ENCODE measurements around the gene FAM98B.

The FAM98B gene

DNA sequence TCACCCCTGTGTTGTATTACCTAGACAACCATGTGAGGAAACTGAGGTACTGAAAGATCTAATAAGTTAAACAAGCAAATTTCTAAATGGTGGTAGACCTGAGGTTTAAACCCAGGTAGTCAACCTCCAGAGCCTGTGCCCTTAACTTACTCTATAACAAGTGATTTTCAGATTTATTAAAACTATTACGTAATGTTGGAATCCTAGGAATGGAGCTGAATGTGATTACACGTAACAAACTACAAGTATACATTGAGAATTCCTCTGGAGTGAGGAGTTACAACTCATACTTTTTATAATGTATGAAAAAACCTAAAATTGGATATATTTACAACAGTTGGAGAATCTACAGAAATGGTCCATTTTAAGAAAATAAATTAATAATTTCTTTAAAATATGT is 18.0 kb downstream of the FAM98B start:
- Histone ChIP-seq H3K4me2 (no peak overlapping the region), H3K27me3 (ENCODE audit: insufficient read depth, low read depth) (no peaks in the 10 kb centered on the region), H3K36me3 (ENCODE audit: insufficient read depth) (no peaks in the 10 kb centered on the region), H3K79me2 (ENCODE audit: insufficient read depth, low read depth) (no peaks in the 10 kb centered on the region), H3K4me3 (IDR thresholded peaks at IDR 0.05; ENCODE audit: insufficient read depth, low read depth, low read length) (no peak overlapping the region), H2AFZ (ENCODE audit: low read depth) (no peak overlapping the region), H3K9ac (no peak overlapping the region), H3K27ac (no peak overlapping the region), H4K20me1 (ENCODE audit: insufficient read depth) (no peaks in the 10 kb centered on the region), H3K4me1 (ENCODE audit: low read depth, poor library complexity, severe bottlenecking) (no peaks in the 10 kb centered on the region)
- TF ChIP-seq, protein P1, sequence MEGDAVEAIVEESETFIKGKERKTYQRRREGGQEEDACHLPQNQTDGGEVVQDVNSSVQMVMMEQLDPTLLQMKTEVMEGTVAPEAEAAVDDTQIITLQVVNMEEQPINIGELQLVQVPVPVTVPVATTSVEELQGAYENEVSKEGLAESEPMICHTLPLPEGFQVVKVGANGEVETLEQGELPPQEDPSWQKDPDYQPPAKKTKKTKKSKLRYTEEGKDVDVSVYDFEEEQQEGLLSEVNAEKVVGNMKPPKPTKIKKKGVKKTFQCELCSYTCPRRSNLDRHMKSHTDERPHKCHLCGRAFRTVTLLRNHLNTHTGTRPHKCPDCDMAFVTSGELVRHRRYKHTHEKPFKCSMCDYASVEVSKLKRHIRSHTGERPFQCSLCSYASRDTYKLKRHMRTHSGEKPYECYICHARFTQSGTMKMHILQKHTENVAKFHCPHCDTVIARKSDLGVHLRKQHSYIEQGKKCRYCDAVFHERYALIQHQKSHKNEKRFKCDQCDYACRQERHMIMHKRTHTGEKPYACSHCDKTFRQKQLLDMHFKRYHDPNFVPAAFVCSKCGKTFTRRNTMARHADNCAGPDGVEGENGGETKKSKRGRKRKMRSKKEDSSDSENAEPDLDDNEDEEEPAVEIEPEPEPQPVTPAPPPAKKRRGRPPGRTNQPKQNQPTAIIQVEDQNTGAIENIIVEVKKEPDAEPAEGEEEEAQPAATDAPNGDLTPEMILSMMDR (conservative IDR thresholded peaks at IDR 0.05; ENCODE audit: low read depth, low read length): no peak

DNA sequence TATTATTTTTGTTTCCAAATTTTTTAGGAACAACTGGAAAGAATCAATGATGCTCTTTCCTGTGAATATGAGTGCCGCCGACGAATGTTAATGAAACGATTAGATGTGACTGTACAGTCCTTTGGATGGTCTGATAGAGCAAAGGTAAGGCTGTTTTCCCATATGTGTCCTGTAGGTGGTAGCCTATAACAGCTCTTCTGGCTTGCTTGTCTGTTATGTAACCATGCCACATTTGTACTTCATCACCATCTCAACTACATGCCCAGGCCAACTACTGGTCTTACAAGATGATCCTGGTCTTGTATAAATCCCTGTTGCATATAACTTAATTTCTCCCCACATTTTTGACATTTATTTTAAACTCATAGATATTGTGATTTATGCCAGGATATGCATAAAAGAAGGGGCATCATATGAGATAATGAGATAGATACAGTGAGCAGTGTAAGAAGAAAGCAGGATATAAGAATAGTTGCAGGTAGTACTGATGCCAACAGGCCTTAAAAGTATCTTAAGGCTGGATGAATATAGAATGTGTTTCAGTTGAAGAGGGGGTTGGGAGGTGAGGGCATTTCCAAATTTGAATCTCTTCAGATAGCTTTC is 20.3 kb downstream of the FAM98B start:
- no peak overlapping the region for H3K9ac ChIP-seq

DNA sequence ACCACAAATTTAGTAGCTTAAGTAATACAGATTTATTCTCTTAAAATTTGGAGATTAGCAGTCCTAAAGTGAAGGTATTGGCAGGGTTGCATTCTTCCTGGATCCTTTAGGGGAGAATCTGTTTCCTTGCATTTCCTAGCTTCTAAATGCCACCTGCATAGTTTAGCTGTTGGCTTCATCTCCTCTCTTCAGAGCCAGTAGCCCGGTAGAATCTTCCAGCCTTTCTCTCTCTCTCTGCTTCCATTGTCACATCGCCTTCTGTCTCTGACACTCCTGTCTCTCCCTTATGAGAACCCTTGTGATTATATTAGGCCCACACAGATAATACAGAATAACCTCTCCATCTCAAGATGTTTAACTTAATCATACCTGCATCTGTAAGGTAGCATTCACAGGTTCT is 21.4 kb downstream of the FAM98B start:
- H3K4me3 ChIP-seq (IDR thresholded peaks at IDR 0.05; ENCODE audit: insufficient read depth, low read depth, low read length): no peak overlapping the region
- H2AFZ ChIP-seq (ENCODE audit: low read depth): no peak overlapping the region
- TF ChIP-seq, protein P1 (conservative IDR thresholded peaks at IDR 0.05; ENCODE audit: low read depth, low read length): no peak
- H3K36me3 ChIP-seq (ENCODE audit: insufficient read depth): no peaks in the 10 kb centered on the region
- no peaks in the 10 kb centered on the region for H3K27me3 ChIP-seq (ENCODE audit: insufficient read depth, low read depth)
- no peak overlapping the region for H3K27ac ChIP-seq
- no peak overlapping the region for H3K9ac ChIP-seq
- no peaks in the 10 kb centered on the region for H3K79me2 ChIP-seq (ENCODE audit: insufficient read depth, low read depth)
- H4K20me1 ChIP-seq (ENCODE audit: insufficient read depth): no peaks in the 10 kb centered on the region
- H3K4me1 ChIP-seq (ENCODE audit: low read depth, poor library complexity, severe bottlenecking): no peaks in the 10 kb centered on the region
- no peak overlapping the region for H3K4me2 ChIP-seq

More for the DNA sequence above, 20.3 kb downstream of the FAM98B start:
- Histone ChIP-seq H3K27me3 (ENCODE audit: insufficient read depth, low read depth) (no peaks in the 10 kb centered on the region), H3K4me3 (IDR thresholded peaks at IDR 0.05; ENCODE audit: insufficient read depth, low read depth, low read length) (no peak overlapping the region), H2AFZ (ENCODE audit: low read depth) (no peak overlapping the region), H3K4me1 (ENCODE audit: low read depth, poor library complexity, severe bottlenecking) (no peaks in the 10 kb centered on the region), H3K27ac (no peak overlapping the region), H4K20me1 (ENCODE audit: insufficient read depth) (no peaks in the 10 kb centered on the region), H3K36me3 (ENCODE audit: insufficient read depth) (no peaks in the 10 kb centered on the region), H3K79me2 (ENCODE audit: insufficient read depth, low read depth) (no peaks in the 10 kb centered on the region), H3K4me2 (no peak overlapping the region)
- TF ChIP-seq, protein P1 (conservative IDR thresholded peaks at IDR 0.05; ENCODE audit: low read depth, low read length): peak; percentile 79

DNA sequence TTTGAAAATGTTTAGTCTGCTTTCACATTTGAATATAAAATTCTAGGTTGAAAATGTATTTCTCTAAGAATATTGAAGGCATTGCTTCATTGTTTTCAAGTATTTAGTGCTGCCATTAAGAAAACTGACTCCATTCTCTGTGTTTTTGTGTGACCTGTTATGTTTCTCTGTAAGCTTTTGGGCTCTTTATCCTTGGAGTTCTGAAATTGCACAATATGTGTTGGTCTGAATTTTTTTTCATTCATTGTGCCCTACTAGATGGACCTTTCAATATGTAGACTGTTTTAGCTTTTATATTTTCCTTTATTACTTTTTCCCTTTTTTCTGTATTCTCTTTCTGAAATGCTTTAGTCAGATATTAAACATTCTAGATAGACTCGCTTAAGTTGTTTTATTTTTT is 22.2 kb downstream of the FAM98B start:
- Histone ChIP-seq H3K9ac (no peak overlapping the region), H3K27ac (no peak overlapping the region), H3K36me3 (ENCODE audit: insufficient read depth) (no peaks in the 10 kb centered on the region), H4K20me1 (ENCODE audit: insufficient read depth) (no peaks in the 10 kb centered on the region), H3K4me2 (no peak overlapping the region), H3K27me3 (ENCODE audit: insufficient read depth, low read depth) (no peaks in the 10 kb centered on the region), H3K4me1 (ENCODE audit: low read depth, poor library complexity, severe bottlenecking) (no peaks in the 10 kb centered on the region), H3K79me2 (ENCODE audit: insufficient read depth, low read depth) (no peaks in the 10 kb centered on the region), H2AFZ (ENCODE audit: low read depth) (no peak overlapping the region), H3K4me3 (IDR thresholded peaks at IDR 0.05; ENCODE audit: insufficient read depth, low read depth, low read length) (no peak overlapping the region)
- TF ChIP-seq, protein P1 (conservative IDR thresholded peaks at IDR 0.05; ENCODE audit: low read depth, low read length): no peak
